Transverse colon (tissue), 4 donors: ENCODE results near the gene SPEM2. TPM values are rescaled to one million over a fixed set of nuclear protein-coding genes. Genes with fewer than 3 reads are reported as not detected.

ENCODE experiments used
- DNase-seq: peaks from one replicate; pipeline ENCODE4 v3.0.0-alpha.2; 2019
- H3K27ac ChIP-seq, 4 donors: fragments of 200-600 bp; sonication (generic); 2 replicates each; pipeline ENCODE4 v1.5.1; 2016 to 2018; ENCODE audit warnings: inconsistent platforms in 4 of 4
- H3K27me3 ChIP-seq: fragments of 200-600 bp; sonication (generic); 2 replicates; pipeline ENCODE4 v1.5.1; 2017; ENCODE audit warnings: inconsistent platforms
- H3K36me3 ChIP-seq, 4 donors: fragments of 200-600 bp; sonication (generic); 2 replicates each; pipeline ENCODE4 v1.5.1; 2017 to 2019; ENCODE audit warnings: inconsistent platforms in 4 of 4
- H3K4me1 ChIP-seq, 4 donors: fragments of 200-600 bp; sonication (generic); 2 replicates each; pipeline ENCODE4 v1.5.1; 2017 to 2020; ENCODE audit warnings: inconsistent platforms in 4 of 4
- H3K4me3 ChIP-seq, 4 donors: fragments of 200-600 bp; sonication (generic); 1 replicate in 1 of 4; 2 replicates in 3 of 4; pipeline versions ENCODE4 v1.5.1 to v1.6.1; 2017 to 2019; ENCODE audit warnings: inconsistent platforms in 4 of 4
- H3K9me3 ChIP-seq, 2 donors: fragments of 200-600 bp; sonication (generic); 2 replicates each; pipeline ENCODE4 v1.5.1; 2017 to 2019; ENCODE audit warnings: inconsistent platforms in 2 of 2
- CTCF ChIP-seq, 5 experiments: fragments of 200-600 bp in 3 of 5; fragments of 450-650 bp in 2 of 5; sonication (generic) in 3 of 5; IDR thresholded peaks; 1 replicate in 2 of 5; 2 replicates in 3 of 5; pipeline ENCODE4 v1.5.1; 2016 to 2017; ENCODE audit warnings: antibody characterized with exemption in 5 of 5, inconsistent platforms in 3 of 5, mild to moderate bottlenecking in 2 of 5, moderate library complexity in 1 of 5
- EP300 ChIP-seq: sonication (generic); formaldehyde crosslinking; IDR thresholded peaks from one replicate; pipeline ENCODE4 v1.6.1; 2017; ENCODE audit warnings: antibody characterized with exemption, low read depth
- POLR2A ChIP-seq: fragments of 450-650 bp; IDR thresholded peaks from one replicate; pipeline ENCODE4 v1.6.1; 2016; ENCODE audit warnings: antibody characterized with exemption, mild to moderate bottlenecking, moderate library complexity
- POLR2AphosphoS5 ChIP-seq, 3 donors: sonication (generic); formaldehyde crosslinking; IDR thresholded peaks; one replicate each; pipeline ENCODE4 v1.6.1; 2016; ENCODE audit warnings: antibody characterized with exemption in 3 of 3
- WGBS, 2 donors: methylation state at CpG; one replicate each; pipeline ENCODE4 v1.1.5; 2018; ENCODE audit warnings: low coverage in 1 of 2; 5-methylcytosine and 5-hydroxymethylcytosine counted together
- in situ Hi-C, 4 donors: fragments of 200-750 bp; cut with MboI; loops; one replicate each; pipeline versions ENCODE4 v1.15.0 to v1.15.1; 2017; ENCODE audit warnings: low sequenced_read_pairs in 3 of 4, low pct_ligation_motif_present in 1 of 4, low pct_unique_long_range_greater_than_20kb in 1 of 4
- intact Hi-C: fragments of 100-400 bp; cut with DNase I; formaldehyde crosslinking; loops from one replicate; pipeline ENCODE4 v1.15.1; 2023; ENCODE audit warnings: low total_unique reads
- total RNA-seq, 4 donors: library from RNA; depleted of rRNA; stranded (reverse); fragments of >200 nt; gene quantifications; one replicate each; pipeline ENCODE4 v1.1.0, GENCODE V29; 2016

SPEM2 gene
- total RNA-seq, 4 donors from 2014 or later: not detected

GRCh38 chr17:7410634-7411426 is 14.6 kb upstream of the SPEM2 start:
- intact Hi-C loops (no loop called here), in situ Hi-C loops (no loop called here)
- DNase-seq: no peak
- 82% methylated on average over 24 of the region's 25 CpGs; no CpG with 5 or more reads in 1 of the 2 donors for WGBS, 2 donors
- H3K27ac ChIP-seq: no peak overlapping the region
- H3K4me3 ChIP-seq: no peak overlapping the region
- no peaks in the 10 kb centered on the region for H3K9me3 ChIP-seq
- peaks cover 0 to 5% (median 2%) of the 10 kb centered on the region in 4 donors for H3K4me1 ChIP-seq
- no peak for TF ChIP-seq POLR2AphosphoS5 (IDR thresholded peaks at IDR 0.05)
- no peak for TF ChIP-seq EP300
- no peak for TF ChIP-seq POLR2A
- no peak for TF ChIP-seq CTCF (IDR thresholded peaks at IDR 0.05)
- H3K27me3 ChIP-seq: peaks cover 6% of the 10 kb centered on the region
- no peaks in the 10 kb centered on the region for H3K36me3 ChIP-seq

GRCh38 chr17:7411427-7411750 is 14.0 kb upstream of the SPEM2 start:
- in situ Hi-C loops: no loop called here
- no peak for TF ChIP-seq CTCF (IDR thresholded peaks at IDR 0.05)
- TF ChIP-seq POLR2A: no peak
- TF ChIP-seq POLR2AphosphoS5 (IDR thresholded peaks at IDR 0.05): no peak
- TF ChIP-seq EP300: no peak
- H3K4me3 ChIP-seq: no peak overlapping the region
- 92% methylated on average over 8 of the region's 8 CpGs; no CpG with 5 or more reads in 1 of the 2 donors for WGBS, 2 donors
- no peak for DNase-seq
- intact Hi-C loops: no loop called here
- peaks cover under 1% of the 10 kb centered on the region for H3K27me3 ChIP-seq
- H3K27ac ChIP-seq: no peak overlapping the region
- H3K36me3 ChIP-seq: no peaks in the 10 kb centered on the region
- H3K9me3 ChIP-seq: no peaks in the 10 kb centered on the region
- H3K4me1 ChIP-seq: peaks cover 0 to 4% (median 0%) of the 10 kb centered on the region in 4 donors

GRCh38 chr17:7413346-7413985 is 11.9 kb upstream of the SPEM2 start:
- no peak overlapping the region for H3K27ac ChIP-seq
- no peaks in the 10 kb centered on the region for H3K4me1 ChIP-seq
- no peak for DNase-seq
- no peak for TF ChIP-seq POLR2A
- TF ChIP-seq POLR2AphosphoS5 (IDR thresholded peaks at IDR 0.05): no peak
- no peak overlapping the region for H3K4me3 ChIP-seq
- no peaks in the 10 kb centered on the region for H3K9me3 ChIP-seq
- no peaks in the 10 kb centered on the region for H3K36me3 ChIP-seq
- 20 to 60% methylated on average over 1 to 5 of the region's 6 CpGs for WGBS, 2 donors
- no peaks in the 10 kb centered on the region for H3K27me3 ChIP-seq
- in situ Hi-C loops (no loop called here), intact Hi-C loops (no loop called here)

GRCh38 chr17:7414837-7415236 is 10.6 kb upstream of the SPEM2 start:
- DNase-seq: no peak
- intact Hi-C loops: no loop called here
- no peak overlapping the region for H3K27ac ChIP-seq

More at GRCh38 chr17:7414837-7415236, 10.6 kb upstream of the SPEM2 start:
- 86% methylated on average over 14 of the region's 14 CpGs; no CpG with 5 or more reads in 1 of the 2 donors for WGBS, 2 donors
- Histone ChIP-seq H3K27me3 (no peaks in the 10 kb centered on the region), H3K4me1 (no peaks in the 10 kb centered on the region), H3K36me3 (no peaks in the 10 kb centered on the region), H3K9me3 (no peaks in the 10 kb centered on the region), H3K4me3 (no peak overlapping the region)
- in situ Hi-C loops: no loop called here
- TF ChIP-seq POLR2A (no peak), POLR2AphosphoS5 (IDR thresholded peaks at IDR 0.05) (no peak), EP300 (no peak), CTCF (IDR thresholded peaks at IDR 0.05) (no peak)
